Naive thymus-derived CD8-positive, alpha-beta T cell (primary cell): ENCODE results near the gene PTTG2. TPM values are rescaled to one million over a fixed set of nuclear protein-coding genes. Genes with fewer than 3 reads are reported as not detected.

Experiments
- ATAC-seq, 2 donors: fragments of 150-1000 bp; cut with Tn5 transposase in 1 of 2; sonication (Bioruptor Pico), chemical (Tn5 transposase) in 1 of 2; 1 replicate in 1 of 2; 2 replicates in 1 of 2; pipeline ENCODE4 v1.10.0; 2021; ENCODE audit warnings: mild to moderate bottlenecking in 2 of 2, moderate library complexity in 2 of 2
- POLR2A ChIA-PET: fragments of 350-600 bp; sonication (Branson Sonifier 250); formaldehyde crosslinking; loops from one replicate; lab custom pipeline; 2021; ENCODE audit warnings: antibody characterized with exemption; lab: Charles Lee
- DNase-seq, 10 donors: peaks; one replicate each; pipeline versions ENCODE4 v3.0.0 to v3.0.0-alpha.2; 2020 to 2022
- H3K27ac Mint-ChIP-seq, 10 donors: one replicate each; pipeline ENCODE4 v1.8.0; 2020 to 2022; ENCODE audit warnings: mild to moderate bottlenecking in 10 of 10, mixed read lengths in 10 of 10, moderate library complexity in 4 of 10, inconsistent platforms in 1 of 10
- H3K27me3 Mint-ChIP-seq, 5 donors: one replicate each; pipeline ENCODE4 v1.8.0; 2021 to 2022; ENCODE audit warnings: mixed read lengths in 5 of 5
- H3K36me3 Mint-ChIP-seq, 3 donors: one replicate each; pipeline ENCODE4 v1.8.0; 2020 to 2022; ENCODE audit warnings: mixed read lengths in 3 of 3, mild to moderate bottlenecking in 2 of 3, inconsistent platforms in 1 of 3
- H3K4me1 Mint-ChIP-seq, 4 donors: one replicate each; pipeline ENCODE4 v1.8.0; 2021 to 2022; ENCODE audit warnings: mixed read lengths in 4 of 4
- H3K4me3 Mint-ChIP-seq, 10 donors: one replicate each; pipeline ENCODE4 v1.8.0; 2020 to 2022; ENCODE audit warnings: mild to moderate bottlenecking in 10 of 10, mixed read lengths in 10 of 10, moderate library complexity in 6 of 10, inconsistent platforms in 1 of 10
- H3K9me3 Mint-ChIP-seq, 9 donors: one replicate each; pipeline ENCODE4 v1.8.0; 2020 to 2022; ENCODE audit warnings: mixed read lengths in 9 of 9, mild to moderate bottlenecking in 3 of 9, inconsistent platforms in 1 of 9, moderate library complexity in 1 of 9
- polyA plus RNA-seq, 3 donors: library from polyadenylated mRNA; unstranded; fragments of 300-500 nt; fragmentation: Illumina TruSeq; gene quantifications; one replicate each; pipeline ENCODE4 v1.2.3, GENCODE V29; 2021
- total RNA-seq, 8 experiments: library from RNA in 2 of 8; stranded (reverse) in 2 of 8; gene quantifications; one replicate each; pipeline ENCODE4 v1.2.3 and lab custom pipeline; 2021 to 2026

PTTG2 gene
- total and polyA plus RNA-seq, 5 experiments from 2014 or later = 1.6 to 1.7 TPM; not detected in 3

- Mint-ChIP-seq H3K4me3 (peak overlapping the region in 3 of 10 donors; percentile 5 to 68 (median 36)), H3K4me1 (peaks cover 26 to 71% (median 60%) of the 10 kb centered on the region in 4 donors), H3K9me3 (no peaks in the 10 kb centered on the region), H3K27ac (peak overlapping the region in 5 of 10 donors; percentile 3 to 58 (median 41)), H3K27me3 (no peaks in the 10 kb centered on the region), H3K36me3 (peaks cover 0 to 4% (median 0%) of the 10 kb centered on the region in 3 donors)
- ATAC-seq (no peak), DNase-seq (no peak)
- POLR2A ChIA-PET = no interaction called here
Measured at GRCh38 chr4:38004887-38005286, 44.7 kb downstream of the PTTG2 start.

- no peaks in the 10 kb centered on the region for H3K9me3 Mint-ChIP-seq
- peaks cover 0 to 4% (median 0%) of the 10 kb centered on the region in 3 donors for H3K36me3 Mint-ChIP-seq
- no peaks in the 10 kb centered on the region for H3K27me3 Mint-ChIP-seq
- no peak for ATAC-seq
- H3K4me3 Mint-ChIP-seq = peak overlapping the region in 1 of 10 donors; percentile 68
- peak overlapping the region in 6 of 10 donors; percentile 5 to 58 (median 26) for H3K27ac Mint-ChIP-seq
- DNase-seq = no peak
- peaks cover 31 to 71% (median 61%) of the 10 kb centered on the region in 4 donors for H3K4me1 Mint-ChIP-seq
- POLR2A ChIA-PET = no interaction called here
Measured at GRCh38 chr4:38005637-38006036, 45.4 kb downstream of the PTTG2 start.

GRCh38 chr4:38007645-38008044 lies 47.4 kb downstream of the PTTG2 start:
- ATAC-seq (no peak), DNase-seq (no peak)
- H3K27me3 Mint-ChIP-seq = no peaks in the 10 kb centered on the region
- H3K4me3 Mint-ChIP-seq = no peak overlapping the region
- no peaks in the 10 kb centered on the region for H3K9me3 Mint-ChIP-seq
- POLR2A ChIA-PET = no interaction called here
- peaks cover 29 to 68% (median 50%) of the 10 kb centered on the region in 4 donors for H3K4me1 Mint-ChIP-seq
- no peaks in the 10 kb centered on the region for H3K36me3 Mint-ChIP-seq
- peak overlapping the region in 1 of 10 donors; percentile 27 for H3K27ac Mint-ChIP-seq

- Mint-ChIP-seq H3K4me3 (no peak overlapping the region), H3K27me3 (no peaks in the 10 kb centered on the region), H3K9me3 (no peaks in the 10 kb centered on the region), H3K4me1 (peaks cover 24 to 58% (median 41%) of the 10 kb centered on the region in 4 donors), H3K36me3 (no peaks in the 10 kb centered on the region), H3K27ac (no peak overlapping the region)
- POLR2A ChIA-PET = no interaction called here
- DNase-seq (no peak), ATAC-seq (no peak)
Measured at GRCh38 chr4:38008571-38009021, 48.4 kb downstream of the PTTG2 start.

- Mint-ChIP-seq H3K27me3 (no peaks in the 10 kb centered on the region), H3K4me1 (peaks cover 24 to 50% (median 35%) of the 10 kb centered on the region in 4 donors), H3K9me3 (no peaks in the 10 kb centered on the region), H3K36me3 (peaks cover 0 to 2% (median 0%) of the 10 kb centered on the region in 3 donors), H3K4me3 (no peak overlapping the region), H3K27ac (no peak overlapping the region)
- POLR2A ChIA-PET = no interaction called here
- no peak for ATAC-seq
- no peak for DNase-seq
Measured at GRCh38 chr4:38009421-38009820, 49.2 kb downstream of the PTTG2 start.

- DNase-seq (no peak), ATAC-seq (no peak)
- Mint-ChIP-seq H3K9me3 (no peaks in the 10 kb centered on the region), H3K27ac (peak overlapping the region in 4 of 10 donors; percentile 19 to 49 (median 40)), H3K4me3 (no peak overlapping the region), H3K4me1 (peaks cover 20 to 44% (median 29%) of the 10 kb centered on the region in 4 donors), H3K36me3 (peaks cover 0 to 4% (median 3%) of the 10 kb centered on the region in 3 donors), H3K27me3 (no peaks in the 10 kb centered on the region)
- POLR2A ChIA-PET = no interaction called here
Measured at GRCh38 chr4:38009949-38010348, 49.8 kb downstream of the PTTG2 start.

Other genes starting within 250 kb of the PTTG2 start
- gene PGM2, start 133.7 kb upstream of the PTTG2 start, total RNA-seq = 10 to 100 TPM; 18.3 to 18.9 TPM
- gene PGM2, start 133.7 kb upstream of the PTTG2 start, polyA plus RNA-seq = 10 to 100 TPM; 17.3 to 22.0 (median 17.9) TPM
- 10 to 100 TPM; 49.1 to 53.8 TPM for gene TBC1D1, start 69.3 kb upstream of the PTTG2 start, total RNA-seq
- 10 to 100 TPM; 18.4 to 27.2 (median 18.7) TPM for gene TBC1D1, start 69.3 kb upstream of the PTTG2 start, polyA plus RNA-seq